HG03039 (cell line): ENCODE data around the gene DENND5B.
A peak's percentile ranks its signal among the peaks of the same experiment; 100 is the strongest.
"Not testable (repeated sequence)": the region's sequence is repeated elsewhere in the genome, so short reads cannot be mapped to it uniquely, and the experiment has no call there.

Experiments used
- ATAC-seq: cut with Tn5 transposase; IDR thresholded peaks from one replicate; pipeline ENCODE4 v1.9.1; 2021; ENCODE audit warnings: mild to moderate bottlenecking, moderate library complexity; ENCODE audit not compliant: unreplicated experiment

DENND5B gene

DNA sequence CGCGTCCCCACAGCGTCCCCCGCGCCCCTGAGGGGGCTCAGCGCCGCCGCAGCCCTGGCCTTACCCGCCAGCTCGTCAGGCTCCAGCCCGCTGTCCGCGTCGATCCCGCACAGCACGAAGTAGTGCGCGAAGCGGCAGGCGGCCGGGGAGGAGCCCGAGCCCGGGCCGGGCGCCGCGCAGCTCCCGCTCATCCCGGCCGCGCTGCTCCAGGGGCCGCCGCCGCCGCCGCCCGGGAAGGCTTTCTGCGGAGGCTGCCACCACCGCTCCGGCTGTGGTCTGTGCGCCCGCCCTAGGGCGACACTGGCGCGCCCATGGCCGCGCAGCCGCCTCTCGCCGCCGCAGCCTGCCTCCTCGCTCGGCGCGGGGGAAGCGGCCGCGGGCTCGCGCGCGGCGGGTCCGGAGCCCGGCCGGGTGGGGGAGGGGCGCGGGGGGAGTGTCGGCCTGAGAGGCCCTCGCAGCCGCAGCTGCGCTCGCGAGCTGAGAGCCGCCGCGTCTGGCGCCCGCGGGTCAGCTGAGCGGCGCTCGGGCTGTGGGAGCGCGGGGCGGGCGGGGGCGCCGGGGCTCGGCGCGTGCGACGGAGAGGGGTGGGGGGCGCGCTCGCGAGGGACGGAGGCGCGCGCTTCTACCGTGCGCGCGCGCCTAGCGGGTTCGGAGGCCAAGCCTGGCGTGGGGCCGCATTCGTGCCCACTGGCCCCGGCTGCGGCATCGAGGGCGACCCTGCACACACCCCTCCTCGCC lies at the start of gene DENND5B:
Gene DENND5B, minus strand, starts transcription at position 495 of the 738 bp plus-strand sequence. Its CDS starts 304 bp downstream, at position 191.
- ATAC-seq = peak; percentile 39

GRCh38 chr12:31634620-31635019 lies 43.7 kb upstream of the DENND5B start:
- no peak for ATAC-seq

DNA sequence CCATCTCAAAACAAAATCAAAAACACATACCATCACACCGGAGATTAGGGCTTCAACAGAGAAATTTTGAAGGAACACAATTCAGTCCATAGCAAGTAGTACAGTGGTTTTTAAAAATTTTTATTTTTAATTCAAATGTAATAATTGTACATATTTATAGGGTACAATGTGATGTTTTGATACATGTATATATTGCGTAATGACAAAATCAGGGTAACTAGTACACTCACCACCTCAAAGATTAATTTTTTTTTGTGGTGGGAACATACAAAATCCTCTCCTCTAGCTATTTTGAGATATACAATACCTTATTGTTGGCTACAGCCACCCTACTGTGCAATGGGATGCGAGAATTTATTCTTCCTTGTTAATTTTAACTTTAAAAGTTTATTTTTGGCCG lies 42.5 kb upstream of the DENND5B start:
- no peak for ATAC-seq

- ATAC-seq = no peak
Measured at GRCh38 chr12:31631809-31632208, 40.9 kb upstream of the DENND5B start.

GRCh38 chr12:31631023-31631724 lies 40.2 kb upstream of the DENND5B start:
- no peak for ATAC-seq

- no peak for ATAC-seq
Measured at GRCh38 chr12:31629756-31630732, 39.1 kb upstream of the DENND5B start.

DNA sequence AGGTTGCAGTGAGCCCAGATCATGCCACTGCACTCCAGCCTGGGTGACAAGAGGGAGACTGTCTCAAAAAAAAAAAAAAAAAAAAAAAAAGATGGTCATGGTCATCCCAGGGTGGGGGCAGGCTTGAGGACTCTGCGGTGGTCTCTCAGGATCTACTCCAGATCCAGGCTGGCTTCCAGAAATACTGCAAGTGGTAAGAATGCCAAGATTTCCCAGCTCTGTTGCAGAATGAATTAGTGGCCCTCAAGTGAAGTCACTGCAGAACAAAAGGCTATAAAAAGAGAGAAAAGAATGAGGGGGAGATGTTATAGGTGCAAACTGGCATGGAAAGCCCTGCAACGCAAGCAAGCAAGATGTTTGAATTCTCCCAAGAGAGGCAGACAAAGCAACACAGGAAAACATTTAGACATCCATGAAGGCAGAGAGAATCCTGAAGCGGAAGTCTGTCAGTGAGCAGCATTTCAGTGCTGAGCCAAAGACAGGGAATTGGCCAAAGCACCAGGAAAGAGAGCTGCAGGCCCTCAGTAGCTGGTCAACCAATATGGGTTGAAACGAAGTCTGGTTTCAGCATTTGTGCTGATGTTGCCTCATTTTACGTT lies 36.6 kb upstream of the DENND5B start:
- ATAC-seq = no peak

DNA sequence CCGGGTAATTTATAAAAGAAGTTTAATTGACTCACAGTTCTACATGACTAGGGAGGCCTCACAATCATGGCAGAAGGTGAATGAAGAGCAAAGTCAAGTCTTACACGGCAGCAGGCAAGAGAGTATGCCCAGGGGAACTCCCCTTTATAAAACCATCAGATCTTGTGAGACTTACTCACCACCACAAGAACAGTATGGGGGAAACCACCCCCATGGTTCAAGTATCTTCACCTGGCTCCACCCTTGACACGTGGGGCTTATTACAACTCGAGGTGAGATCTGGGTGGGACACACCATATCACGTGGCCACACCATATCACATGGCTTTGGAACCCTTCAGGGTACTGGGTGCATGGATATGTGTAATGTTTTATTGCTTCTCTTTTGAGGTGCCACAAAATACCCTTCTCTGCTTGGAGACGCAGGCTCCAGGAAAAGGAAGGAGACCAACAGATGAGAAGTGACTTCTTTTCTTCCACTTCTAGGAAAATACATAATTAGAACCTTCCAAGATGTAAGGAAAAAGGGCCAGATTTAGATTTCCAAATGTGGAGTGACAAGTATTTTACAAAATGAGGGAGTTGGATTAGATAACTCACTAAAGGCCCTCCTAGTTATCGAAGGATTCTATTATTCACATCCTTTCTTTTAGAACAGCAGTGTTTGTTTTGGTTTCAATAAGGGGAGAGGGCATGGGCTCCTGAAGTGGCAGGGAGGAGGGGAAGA lies 35.5 kb upstream of the DENND5B start:
- no peak for ATAC-seq

DNA sequence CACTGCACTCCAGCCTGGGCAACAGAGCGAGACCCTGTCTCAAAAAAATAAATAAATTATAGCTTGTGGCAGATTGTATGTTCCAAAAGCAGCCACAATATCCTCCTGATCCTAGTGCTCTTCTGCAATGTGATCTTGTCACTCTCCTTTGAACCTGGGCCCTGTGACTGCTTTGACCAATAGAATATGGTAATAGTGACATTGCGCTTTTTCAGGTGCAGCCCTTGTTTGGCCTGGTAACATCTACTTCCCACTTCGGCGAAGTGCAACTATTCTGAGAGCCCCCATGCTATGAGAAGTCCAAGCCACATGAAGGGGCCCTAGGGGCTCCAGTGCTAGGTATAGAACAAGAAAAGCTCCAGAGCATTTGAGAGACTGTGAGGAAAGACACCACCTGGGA lies 31.1 kb upstream of the DENND5B start:
- no peak for ATAC-seq

DNA sequence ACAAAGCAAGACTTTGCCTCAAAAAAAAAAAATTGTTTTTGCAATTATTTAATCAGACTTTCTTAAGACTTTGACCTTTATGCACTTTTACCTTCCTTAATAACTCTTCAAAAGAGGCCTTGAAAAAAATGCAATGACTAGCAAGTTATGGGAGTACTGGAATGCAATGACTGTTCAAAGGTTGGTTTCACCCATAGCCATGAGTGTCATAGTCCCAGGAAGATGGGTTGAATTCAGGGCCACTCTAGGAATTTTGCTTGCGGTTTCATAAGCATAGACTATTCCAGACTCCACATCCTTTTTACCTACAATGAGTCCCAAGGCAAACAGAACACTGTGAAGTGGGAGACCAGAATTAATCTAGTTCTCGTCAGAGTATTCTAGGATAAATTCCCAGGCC lies 29.4 kb upstream of the DENND5B start:
- ATAC-seq = no peak

- no peak for ATAC-seq
Measured at GRCh38 chr12:31618228-31619025, 27.5 kb upstream of the DENND5B start.

GRCh38 chr12:31612819-31613218 lies 21.9 kb upstream of the DENND5B start:
- ATAC-seq = no peak

DNA sequence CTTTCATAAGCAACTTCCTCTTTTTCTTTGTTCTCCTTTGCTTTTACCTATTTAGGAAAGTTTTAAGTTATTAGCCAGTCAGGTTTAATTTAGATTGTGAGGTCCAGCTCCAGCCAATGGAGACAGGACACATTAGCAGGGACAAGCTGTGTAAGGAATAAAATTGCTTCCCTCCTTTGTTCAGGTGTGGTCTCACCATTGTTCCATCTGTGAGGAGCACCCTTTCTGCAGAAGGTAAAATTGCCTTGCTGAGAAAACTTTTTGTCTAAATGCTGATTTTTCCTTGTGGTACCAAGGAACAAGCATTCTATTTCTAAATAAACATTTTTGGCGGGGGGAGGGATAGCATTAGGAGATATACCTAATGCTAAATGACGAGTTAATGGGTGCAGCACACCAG lies 17.4 kb upstream of the DENND5B start:
- ATAC-seq = not testable (repeated sequence)

GRCh38 chr12:31605531-31605930 lies 14.6 kb upstream of the DENND5B start:
- no peak for ATAC-seq

GRCh38 chr12:31603546-31604009 lies 12.6 kb upstream of the DENND5B start:
- ATAC-seq = peak; percentile 96

DNA sequence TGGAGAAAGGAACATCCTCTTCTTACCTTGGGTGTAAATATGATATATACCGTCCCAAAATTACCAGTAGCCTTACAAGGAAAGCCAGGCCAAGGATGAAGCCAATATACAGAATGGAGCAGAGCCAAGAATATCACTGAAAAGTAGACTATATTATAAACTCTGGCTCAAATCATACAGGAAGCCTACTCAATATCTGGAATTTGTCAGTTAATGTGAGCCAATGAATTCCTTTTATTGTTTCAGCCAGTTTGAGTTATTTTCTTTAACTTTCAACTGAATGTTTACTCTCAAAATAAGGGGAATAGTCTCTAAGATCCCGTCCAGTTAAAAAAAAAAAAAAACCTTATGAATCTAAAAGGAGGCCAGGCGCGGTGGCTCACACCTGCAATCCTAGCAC lies 9.8 kb upstream of the DENND5B start:
- no peak for ATAC-seq

- no peak for ATAC-seq
Measured at GRCh38 chr12:31600252-31600651, 9.3 kb upstream of the DENND5B start.

DNA sequence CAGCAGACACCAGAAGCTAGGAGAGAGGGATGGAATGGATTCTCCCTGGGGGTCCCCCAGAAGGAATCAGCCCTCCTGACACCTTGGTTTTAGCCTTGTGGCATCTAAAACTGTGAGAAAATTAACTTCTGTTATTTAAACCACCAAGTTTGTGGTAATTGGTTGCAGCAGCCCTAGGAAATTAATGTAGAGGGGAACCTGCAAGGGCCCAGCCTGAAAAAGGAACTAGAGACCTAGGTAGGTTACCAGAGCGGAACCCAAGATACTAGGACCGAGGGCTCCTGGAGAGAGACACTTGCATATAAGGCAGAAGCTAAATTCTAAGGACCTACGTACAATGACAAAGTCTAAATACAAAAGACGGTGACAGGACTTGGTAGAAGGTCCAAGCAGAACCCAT lies 8.1 kb upstream of the DENND5B start:
- ATAC-seq = no peak

DNA sequence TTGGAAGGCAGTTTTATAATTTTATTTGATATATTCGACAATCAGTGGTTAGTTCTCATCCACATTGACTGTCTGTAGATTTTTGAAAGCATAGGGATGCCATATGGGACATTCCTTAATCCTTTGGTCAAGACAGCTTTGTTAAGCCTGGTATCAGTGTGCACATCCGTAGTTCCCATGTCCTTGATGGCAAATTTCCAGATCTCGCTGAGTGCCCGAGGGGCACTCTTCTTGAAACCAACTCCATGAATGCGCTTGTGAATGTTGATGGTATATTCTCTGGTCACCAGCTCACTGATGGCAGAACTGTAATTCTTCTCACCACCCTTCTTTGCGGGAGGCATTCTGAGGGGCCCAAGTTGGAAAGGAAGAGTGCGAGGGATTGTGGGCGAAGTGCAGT lies 6.1 kb upstream of the DENND5B start:
- no peak for ATAC-seq
